H9 (cell line): ENCODE data around the gene SGTA. TPM values are rescaled to one million over a fixed set of nuclear protein-coding genes. Genes with fewer than 3 reads are reported as not detected.

ENCODE experiments used
- DNase-seq: peaks from one replicate; pipeline ENCODE4 v3.0.0-alpha.2; 2017
- H2AFZ ChIP-seq: one replicate; pipeline ENCODE4 v1.6.1; 2013; ENCODE audit warnings: mild to moderate bottlenecking, low read length, control low read depth, moderate library complexity
- H2AK5ac ChIP-seq: 2 replicates; pipeline ENCODE4 v1.6.1; 2013; ENCODE audit warnings: low read length, control low read depth, mixed read lengths; ENCODE audit not compliant: insufficient read length
- H2BK120ac ChIP-seq: one replicate; pipeline ENCODE4 v1.6.1; 2013; ENCODE audit warnings: low read depth, mild to moderate bottlenecking, low read length, control low read depth, inconsistent platforms; ENCODE audit not compliant: poor library complexity, severe bottlenecking
- H2BK12ac ChIP-seq: 2 replicates; pipeline ENCODE4 v1.6.1; 2013; ENCODE audit warnings: low read length, control low read depth, mixed read lengths, low read depth; ENCODE audit not compliant: insufficient read length
- H2BK15ac ChIP-seq: 2 replicates; pipeline ENCODE4 v1.6.1; 2013; ENCODE audit warnings: low read depth, low read length, control low read depth
- H2BK20ac ChIP-seq: one replicate; pipeline ENCODE4 v1.6.1; 2013; ENCODE audit warnings: low read depth, mild to moderate bottlenecking, low read length, control low read depth, inconsistent platforms; ENCODE audit not compliant: poor library complexity, severe bottlenecking
- H2BK5ac ChIP-seq: 2 replicates; pipeline ENCODE4 v1.6.1; 2013; ENCODE audit warnings: low read length, control low read depth, mixed read lengths; ENCODE audit not compliant: insufficient read length
- H3K14ac ChIP-seq: 2 replicates; pipeline ENCODE4 v1.6.1; 2013; ENCODE audit warnings: low read length, control low read depth; ENCODE audit not compliant: insufficient read depth
- H3K18ac ChIP-seq: 2 replicates; pipeline ENCODE4 v1.6.1; 2013; ENCODE audit warnings: low read depth, mild to moderate bottlenecking, mixed read lengths, low read length, control low read depth; ENCODE audit not compliant: insufficient read length
- H3K23ac ChIP-seq: 2 replicates; pipeline ENCODE4 v1.6.1; 2013; ENCODE audit warnings: low read length, control low read depth, mixed read lengths, low read depth; ENCODE audit not compliant: insufficient read length
- H3K23me2 ChIP-seq: 2 replicates; pipeline ENCODE4 v1.6.1; 2013; ENCODE audit warnings: low read depth, mild to moderate bottlenecking, mixed read lengths, low read length, control low read depth; ENCODE audit not compliant: insufficient read length, poor library complexity, severe bottlenecking
- H3K27ac ChIP-seq: 2 replicates; pipeline ENCODE4 v1.5.1; 2013; ENCODE audit warnings: low read length, control low read depth, mixed read lengths, low read depth; ENCODE audit not compliant: insufficient read length
- H3K27me3 ChIP-seq: 2 replicates; pipeline ENCODE4 v1.6.1; 2013; ENCODE audit warnings: low read length, control low read depth, inconsistent platforms; ENCODE audit not compliant: insufficient read depth
- H3K4ac ChIP-seq: 2 replicates; pipeline ENCODE4 v1.6.1; 2013; ENCODE audit warnings: low read depth, mild to moderate bottlenecking, control low read depth, inconsistent platforms, low read length, moderate library complexity
- H3K4me1 ChIP-seq: 2 replicates; pipeline ENCODE4 v1.6.1; 2013; ENCODE audit warnings: low read length, control low read depth, inconsistent platforms; ENCODE audit not compliant: insufficient read depth
- H3K4me2 ChIP-seq: 2 replicates; pipeline ENCODE4 v1.6.1; 2013; ENCODE audit warnings: low read length, control low read depth, mixed read lengths; ENCODE audit not compliant: insufficient read length, insufficient read depth
- H3K56ac ChIP-seq: 2 replicates; pipeline ENCODE4 v1.6.1; 2013; ENCODE audit warnings: low read depth, mild to moderate bottlenecking, mixed read lengths, low read length, control low read depth; ENCODE audit not compliant: insufficient read length
- H3K79me1 ChIP-seq: 2 replicates; pipeline ENCODE4 v1.6.1; 2013; ENCODE audit warnings: low read depth, mild to moderate bottlenecking, moderate library complexity, low read length, control low read depth, inconsistent platforms; ENCODE audit not compliant: insufficient read depth, poor library complexity, severe bottlenecking
- H3K79me2 ChIP-seq: 2 replicates; pipeline ENCODE4 v1.6.1; 2013; ENCODE audit warnings: low read length, control low read depth, inconsistent platforms; ENCODE audit not compliant: insufficient read depth
- H3K9ac ChIP-seq: 2 replicates; pipeline ENCODE4 v1.6.1; 2013; ENCODE audit warnings: low read length, control low read depth, mixed read lengths; ENCODE audit not compliant: insufficient read length; ENCODE audit errors: extremely low read depth
- H3K9me3 ChIP-seq: one replicate; pipeline ENCODE4 v1.6.1; 2013; ENCODE audit warnings: low read depth, low read length, inconsistent platforms; ENCODE audit not compliant: control insufficient read depth
- H3T11ph ChIP-seq: one replicate; pipeline ENCODE4 v1.6.1; 2013; ENCODE audit warnings: mild to moderate bottlenecking, low read length, control low read depth, inconsistent platforms
- H4K20me1 ChIP-seq: one replicate; pipeline ENCODE4 v1.6.1; 2013; ENCODE audit not compliant: control insufficient read depth, insufficient read length, insufficient read depth
- H4K5ac ChIP-seq: 2 replicates; pipeline ENCODE4 v1.6.1; 2013; ENCODE audit warnings: low read depth, mild to moderate bottlenecking, mixed read lengths, low read length, control low read depth; ENCODE audit not compliant: insufficient read length
- H4K8ac ChIP-seq: replicated peaks from 2 replicates; pipeline ENCODE4 v1.6.1; 2013; ENCODE audit warnings: low read length, control low read depth, mixed read lengths, low read depth; ENCODE audit not compliant: insufficient read length
- H4K91ac ChIP-seq: 2 replicates; pipeline ENCODE4 v1.6.1; 2013; ENCODE audit warnings: low read depth, mild to moderate bottlenecking, moderate library complexity, mixed read lengths, low read length, control low read depth; ENCODE audit not compliant: insufficient read length
- H3K27ac Mint-ChIP-seq, 3 experiments: 2 replicates in 2 of 3; 3 replicates in 1 of 3; pipeline ENCODE4 v1.8.0; 2020 to 2021; ENCODE audit warnings: mixed read lengths in 3 of 3, mild to moderate bottlenecking in 1 of 3, moderate library complexity in 1 of 3
- H3K27me3 Mint-ChIP-seq: 2 replicates; pipeline ENCODE4 v1.8.0; 2021; ENCODE audit warnings: low read depth, mild to moderate bottlenecking, moderate library complexity, mixed read lengths
- H3K36me3 Mint-ChIP-seq, 3 experiments: 2 replicates in 2 of 3; 3 replicates in 1 of 3; pipeline ENCODE4 v1.8.0; 2020 to 2021; ENCODE audit warnings: low read depth in 3 of 3, mixed read lengths in 3 of 3; ENCODE audit not compliant: insufficient read depth in 1 of 3
- H3K4me1 Mint-ChIP-seq, 2 experiments: 2 replicates each; pipeline ENCODE4 v1.8.0; 2020; ENCODE audit warnings: mixed read lengths in 2 of 2
- H3K4me3 Mint-ChIP-seq, 2 experiments: 2 replicates in 1 of 2; 3 replicates in 1 of 2; pipeline ENCODE4 v1.8.0; 2020 to 2021; ENCODE audit warnings: mild to moderate bottlenecking in 2 of 2, mixed read lengths in 2 of 2, moderate library complexity in 1 of 2
- H3K9me3 Mint-ChIP-seq, 2 experiments: 2 replicates in 1 of 2; 3 replicates in 1 of 2; pipeline ENCODE4 v1.8.0; 2020; ENCODE audit warnings: mild to moderate bottlenecking in 2 of 2, mixed read lengths in 2 of 2, moderate library complexity in 1 of 2
- CTCF ChIP-seq: fragments of 200-600 bp; sonication (generic); conservative IDR thresholded peaks from 3 replicates; pipeline ENCODE4 v1.8.0; 2021; ENCODE audit warnings: antibody characterized with exemption, mild to moderate bottlenecking
- WGBS: extraction: QIAGEN DNeasy Blood & Tissue Kit; methylation state at CpG from one replicate; pipeline ENCODE4 v1.1.7; 2013; ENCODE audit warnings: missing lambda C conversion rate, low lambda C conversion rate, mixed read lengths; ENCODE audit not compliant: insufficient read length; ENCODE audit errors: extremely low coverage; 5-methylcytosine and 5-hydroxymethylcytosine counted together
- total RNA-seq: library from RNA; stranded (reverse); gene quantifications from 2 replicates; pipeline ENCODE4 v1.2.1, GENCODE V29; 2021

Gene SGTA
- total RNA-seq, 1 experiment from 2014 or later = 102 TPM

GRCh38 chr19:2711875-2712205, 71.2 kb downstream of the SGTA start:
- Histone ChIP-seq H2BK20ac (no peak overlapping the region), H3K4me1 (no peaks in the 10 kb centered on the region), H3K27me3 (no peaks in the 10 kb centered on the region), H2BK5ac (no peak overlapping the region), H3K79me1 (no peaks in the 10 kb centered on the region), H3K4me2 (no peak overlapping the region), H2BK15ac (no peak overlapping the region), H2BK120ac (no peak overlapping the region), H3K23ac (no peak overlapping the region), H4K20me1 (no peaks in the 10 kb centered on the region), H3K18ac (no peak overlapping the region), H2BK12ac (no peak overlapping the region), H2AK5ac (no peak overlapping the region), H4K91ac (no peak overlapping the region), H3T11ph (no peak overlapping the region), H3K9me3 (peaks cover 8% of the 10 kb centered on the region), H3K14ac (no peak overlapping the region), H3K9ac (no peak overlapping the region), H2AFZ (no peak overlapping the region), H3K4ac (no peak overlapping the region), H3K56ac (no peak overlapping the region), H3K23me2 (peaks cover 3% of the 10 kb centered on the region), H4K5ac (no peak overlapping the region), H4K8ac (no peak overlapping the region), H3K27ac (no peak overlapping the region), H3K79me2 (no peaks in the 10 kb centered on the region)
- no peak for TF ChIP-seq CTCF
- Mint-ChIP-seq H3K4me3 (no peak overlapping the region), H3K36me3 (peaks cover 11 to 16% (median 14%) of the 10 kb centered on the region in 3 experiments), H3K27ac (peak overlapping the region in 1 of 3 experiments; percentile 17; a peak in 1 of 7 replicates), H3K4me1 (0 out of 4 replicates have a peak, but pooled peaks cover 0 to 4% of the 10 kb centered on the region in 2 experiments), H3K27me3 (peaks cover 23% of the 10 kb centered on the region), H3K9me3 (peaks cover 10 to 11% of the 10 kb centered on the region in 2 experiments)
- DNase-seq = no peak
- WGBS = no CpG with 5 or more reads among the region's 5 CpGs
